Mucosa of rectum (tissue), 2 donors: ENCODE data around the gene DNAJC7.

Source experiments
- H3K27ac ChIP-seq, 2 donors: one replicate each; pipeline ENCODE4 v1.7.0; 2013; ENCODE audit warnings: inconsistent platforms in 2 of 2, low read depth in 2 of 2, low read length in 2 of 2
- H3K27me3 ChIP-seq, 2 donors: one replicate each; pipeline ENCODE4 v1.7.0; 2013; ENCODE audit warnings: low read length in 2 of 2; ENCODE audit not compliant: control insufficient read depth in 2 of 2, insufficient read depth in 2 of 2
- H3K36me3 ChIP-seq, 2 donors: one replicate each; pipeline ENCODE4 v1.7.0; 2013; ENCODE audit warnings: low read length in 2 of 2; ENCODE audit not compliant: control insufficient read depth in 2 of 2, insufficient read depth in 2 of 2
- H3K4me1 ChIP-seq, 2 donors: one replicate each; pipeline ENCODE4 v1.7.0; 2013; ENCODE audit warnings: low read length in 2 of 2, mild to moderate bottlenecking in 1 of 2; ENCODE audit not compliant: control insufficient read depth in 2 of 2, insufficient read depth in 2 of 2
- H3K4me3 ChIP-seq, 2 donors: one replicate each; pipeline ENCODE4 v1.7.0; 2013; ENCODE audit warnings: low read length in 2 of 2
- H3K9ac ChIP-seq, 2 donors: one replicate each; pipeline ENCODE4 v1.7.0; 2013; ENCODE audit warnings: low read length in 2 of 2, low read depth in 1 of 2, mild to moderate bottlenecking in 1 of 2
- H3K9me3 ChIP-seq, 2 donors: one replicate each; pipeline ENCODE4 v1.7.0; 2013; ENCODE audit warnings: low read length in 2 of 2; ENCODE audit not compliant: control insufficient read depth in 2 of 2
- donor health status: healthy.
- donor health status: Normal muscosa, but diverticular disease.

DNAJC7 gene

GRCh38 chr17:41970901-41971331 is 46.3 kb downstream of the DNAJC7 start:
- H3K4me3 ChIP-seq, result no peak overlapping the region
- H3K9ac ChIP-seq, result no peak overlapping the region
- no peaks in the 10 kb centered on the region for H3K27me3 ChIP-seq
- no peak overlapping the region for H3K27ac ChIP-seq
- H3K36me3 ChIP-seq, result peaks cover 50 to 60% of the 10 kb centered on the region in 2 donors
- peaks cover 10 to 11% of the 10 kb centered on the region in 2 donors for H3K4me1 ChIP-seq
- no peaks in the 10 kb centered on the region for H3K9me3 ChIP-seq

- Histone ChIP-seq H3K4me1 (peaks cover 14% of the 10 kb centered on the region in 2 donors), H3K9me3 (no peaks in the 10 kb centered on the region), H3K27me3 (no peaks in the 10 kb centered on the region), H3K27ac (no peak overlapping the region), H3K4me3 (no peak overlapping the region), H3K36me3 (peaks cover 32 to 37% of the 10 kb centered on the region in 2 donors), H3K9ac (no peak overlapping the region)
These were observed 48.6 kb downstream of the DNAJC7 start for GRCh38 chr17:41968676-41969075.

- no peaks in the 10 kb centered on the region for H3K9me3 ChIP-seq
- H3K27me3 ChIP-seq, result no peaks in the 10 kb centered on the region
- H3K27ac ChIP-seq, result peak overlapping the region in 1 of 2 donors; percentile 79
- H3K4me3 ChIP-seq, result peak overlapping the region; percentile 75 to 76
- peak overlapping the region in 1 of 2 donors; percentile 88 for H3K9ac ChIP-seq
- H3K36me3 ChIP-seq, result peaks cover 26 to 32% of the 10 kb centered on the region in 2 donors
- H3K4me1 ChIP-seq, result peaks cover 12 to 14% of the 10 kb centered on the region in 2 donors
These were observed 49.2 kb downstream of the DNAJC7 start for GRCh38 chr17:41967921-41968578.

DNA sequence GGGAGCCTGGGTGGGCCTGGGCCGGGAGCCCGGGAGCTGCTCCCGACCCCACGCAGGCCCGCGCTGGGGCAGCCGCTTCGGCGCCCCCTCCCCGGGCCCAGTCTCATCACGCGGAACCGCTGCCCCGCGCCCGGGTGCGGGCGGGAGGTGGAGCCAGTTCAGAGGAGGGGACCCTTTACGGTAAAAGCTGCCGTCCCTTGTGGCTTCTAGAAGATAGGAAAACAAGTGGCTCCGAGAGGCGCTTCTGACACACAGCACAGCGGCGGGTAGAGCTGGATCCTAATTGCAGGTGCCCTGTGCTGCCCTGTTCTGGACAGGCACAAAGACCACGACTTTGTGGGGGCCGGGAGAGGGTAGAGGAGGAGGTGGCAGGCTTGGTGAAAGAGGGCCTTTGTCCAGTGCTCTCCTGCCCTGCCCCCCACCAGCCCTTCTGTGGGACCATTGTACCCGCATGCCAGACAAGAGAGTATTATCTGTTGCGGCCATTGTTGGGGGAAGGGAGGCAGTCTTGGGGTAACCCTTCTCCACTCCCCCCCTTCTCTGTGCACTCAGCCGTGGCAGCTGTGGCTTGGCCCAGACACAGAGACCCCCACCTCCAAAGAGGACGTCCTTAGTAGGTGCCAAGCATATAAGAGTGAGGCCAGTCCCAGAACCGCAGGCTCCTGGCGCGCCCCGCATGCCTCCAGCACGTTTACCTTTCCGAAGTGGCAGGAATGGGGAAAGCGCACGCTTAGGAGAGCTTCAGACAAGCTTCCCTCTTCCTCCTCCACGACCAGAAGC is 49.9 kb downstream of the DNAJC7 start:
- H3K27ac ChIP-seq, result peak overlapping the region; percentile 75 to 79
- H3K9me3 ChIP-seq, result no peaks in the 10 kb centered on the region
- H3K4me3 ChIP-seq, result peak overlapping the region; percentile 75 to 76
- H3K27me3 ChIP-seq, result no peaks in the 10 kb centered on the region
- H3K4me1 ChIP-seq, result peaks cover 12 to 14% of the 10 kb centered on the region in 2 donors
- peaks cover 18 to 25% of the 10 kb centered on the region in 2 donors for H3K36me3 ChIP-seq
- H3K9ac ChIP-seq, result peak overlapping the region; percentile 77 to 88

GRCh38 chr17:41966463-41967140 is 50.6 kb downstream of the DNAJC7 start, which contains the start of gene CNP:
Gene CNP (plus strand): TSS chr17:41966795. CDS start chr17:41966885, 90 bp downstream.
- Histone ChIP-seq H3K4me1 (peaks cover 12 to 14% of the 10 kb centered on the region in 2 donors), H3K36me3 (peaks cover 11 to 20% of the 10 kb centered on the region in 2 donors), H3K27ac (peak within 1 kb of the TSS; percentile 79), H3K27me3 (no peaks in the 10 kb centered on the region), H3K4me3 (peak within 1 kb of the TSS; percentile 75 to 76), H3K9ac (peak within 1 kb of the TSS; percentile 77 to 88), H3K9me3 (no peaks in the 10 kb centered on the region)

DNA sequence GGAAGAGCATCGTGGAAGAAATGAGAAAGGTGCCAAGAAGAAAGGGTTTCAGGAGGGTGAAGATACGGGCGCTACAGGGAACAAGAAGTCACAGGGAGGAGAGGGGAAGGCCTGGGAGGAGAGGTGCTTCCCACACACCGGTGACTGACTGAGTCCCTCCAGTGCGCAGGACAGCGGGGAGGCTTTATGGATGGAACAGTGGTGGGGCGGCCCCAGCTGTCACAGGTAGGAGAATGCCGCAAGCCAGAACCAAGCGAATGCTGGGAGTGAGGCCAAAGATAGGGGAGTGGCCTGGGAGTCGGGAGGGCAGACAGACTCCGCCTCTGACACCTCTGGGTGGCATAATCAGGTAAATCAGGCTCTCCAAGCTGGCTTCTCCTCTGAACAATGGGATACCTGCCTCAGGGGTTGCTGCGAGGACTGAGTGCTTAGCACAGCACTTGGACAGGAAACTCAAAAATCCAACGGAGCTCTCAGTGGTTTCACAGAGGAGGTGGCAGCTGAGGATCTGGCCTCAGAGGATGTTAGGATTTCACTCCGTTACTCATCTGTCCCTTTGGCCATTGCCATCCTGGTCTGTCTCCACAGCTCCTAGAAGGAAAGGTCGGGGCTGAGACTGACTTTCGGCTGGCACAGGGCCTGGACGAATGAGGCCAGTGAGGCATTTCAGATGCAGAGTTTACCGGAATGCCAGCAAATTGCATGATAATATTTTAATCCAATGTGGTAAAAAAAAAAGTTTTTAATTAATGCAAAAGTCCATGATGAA is 51.4 kb downstream of the DNAJC7 start:
- H3K4me3 ChIP-seq, result peak overlapping the region; percentile 70 to 76
- H3K9me3 ChIP-seq, result no peaks in the 10 kb centered on the region
- peak overlapping the region; percentile 69 to 88 for H3K9ac ChIP-seq
- peaks cover 9 to 16% of the 10 kb centered on the region in 2 donors for H3K36me3 ChIP-seq
- no peaks in the 10 kb centered on the region for H3K27me3 ChIP-seq
- H3K4me1 ChIP-seq, result peaks cover 12 to 14% of the 10 kb centered on the region in 2 donors
- peak overlapping the region; percentile 79 for H3K27ac ChIP-seq

GRCh38 chr17:41962768-41963434 is 54.3 kb downstream of the DNAJC7 start:
- Histone ChIP-seq H3K9me3 (no peaks in the 10 kb centered on the region), H3K9ac (no peak overlapping the region), H3K4me3 (no peak overlapping the region), H3K27ac (no peak overlapping the region), H3K27me3 (no peaks in the 10 kb centered on the region), H3K4me1 (peaks cover 12 to 14% of the 10 kb centered on the region in 2 donors), H3K36me3 (no peaks in the 10 kb centered on the region)

DNA sequence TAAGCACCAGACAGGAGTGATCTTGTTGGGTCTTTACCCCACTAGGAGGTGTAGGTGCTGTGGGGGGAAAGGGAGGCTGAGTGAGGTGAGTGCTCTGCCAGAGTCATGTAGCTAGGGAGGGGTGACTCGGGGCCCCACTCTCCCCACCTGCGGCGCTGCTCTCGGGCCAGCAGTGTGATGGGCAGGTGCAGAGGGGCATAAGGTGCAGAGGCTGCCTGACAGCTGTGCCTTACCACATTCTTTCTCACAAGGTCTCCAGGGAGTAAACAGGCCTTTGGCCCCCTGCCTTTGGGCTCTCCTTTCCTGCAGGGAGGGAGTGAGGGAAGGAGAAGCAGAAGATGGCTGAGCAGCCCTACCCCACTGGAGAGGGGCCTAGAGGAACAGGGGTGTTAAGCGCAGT is 55.1 kb downstream of the DNAJC7 start:
- Histone ChIP-seq H3K27me3 (no peaks in the 10 kb centered on the region), H3K9me3 (no peaks in the 10 kb centered on the region), H3K9ac (no peak overlapping the region), H3K4me1 (peaks cover 7 to 15% of the 10 kb centered on the region in 2 donors), H3K27ac (no peak overlapping the region), H3K4me3 (no peak overlapping the region), H3K36me3 (no peaks in the 10 kb centered on the region)
